Measurements from ENCODE around the gene CADPS.

DNA sequence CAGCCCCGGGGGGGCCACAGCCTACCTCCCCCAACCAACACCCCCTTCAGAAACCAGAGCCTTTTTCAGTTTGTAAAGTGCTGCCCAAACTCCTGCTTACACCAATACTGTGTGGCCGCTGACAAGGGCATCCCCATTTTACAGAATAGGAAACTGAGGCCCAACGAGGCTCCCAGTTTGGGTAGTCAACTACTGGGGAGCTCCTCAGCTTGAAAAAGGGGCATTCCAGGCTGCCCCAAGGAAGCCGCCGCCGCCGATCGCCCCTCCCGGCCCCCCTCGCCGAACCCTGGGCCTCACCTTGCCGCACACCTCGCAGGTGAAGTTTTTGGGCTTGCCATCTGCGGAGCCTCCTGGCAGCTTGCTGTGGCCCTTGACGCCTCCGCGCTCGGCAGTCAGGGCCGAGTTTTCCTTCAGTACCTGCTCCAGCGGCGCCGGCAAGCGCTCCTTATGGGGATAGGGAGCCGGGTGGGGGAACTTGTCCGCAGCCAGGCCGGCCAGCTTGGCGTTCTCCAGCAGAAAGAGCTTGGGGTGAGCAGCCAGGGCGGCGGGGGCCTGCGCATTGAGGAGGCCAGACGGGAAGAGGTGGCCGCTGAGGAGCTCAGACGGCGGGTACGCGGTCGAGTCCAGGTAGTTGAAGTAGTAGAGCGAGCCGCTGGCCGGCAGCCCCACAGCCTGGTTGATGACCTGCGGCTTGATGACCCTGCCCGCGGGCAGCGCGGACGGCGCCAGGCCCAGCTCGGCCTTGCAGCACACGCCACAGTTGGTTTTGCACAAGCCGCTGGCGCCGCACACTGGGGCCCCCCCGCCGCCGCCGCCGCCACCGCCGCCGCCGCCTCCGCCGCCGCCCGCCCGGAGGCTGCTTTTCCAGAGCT is 503.3 kb downstream of the CADPS start:
- TF ChIP-seq POLR2AphosphoS5 (IDR thresholded peaks at IDR 0.05) = no peak
- no peak for TF ChIP-seq SMC3 (conservative IDR thresholded peaks at IDR 0.05; ENCODE audit: poor library complexity)
- TF ChIP-seq, protein P1, sequence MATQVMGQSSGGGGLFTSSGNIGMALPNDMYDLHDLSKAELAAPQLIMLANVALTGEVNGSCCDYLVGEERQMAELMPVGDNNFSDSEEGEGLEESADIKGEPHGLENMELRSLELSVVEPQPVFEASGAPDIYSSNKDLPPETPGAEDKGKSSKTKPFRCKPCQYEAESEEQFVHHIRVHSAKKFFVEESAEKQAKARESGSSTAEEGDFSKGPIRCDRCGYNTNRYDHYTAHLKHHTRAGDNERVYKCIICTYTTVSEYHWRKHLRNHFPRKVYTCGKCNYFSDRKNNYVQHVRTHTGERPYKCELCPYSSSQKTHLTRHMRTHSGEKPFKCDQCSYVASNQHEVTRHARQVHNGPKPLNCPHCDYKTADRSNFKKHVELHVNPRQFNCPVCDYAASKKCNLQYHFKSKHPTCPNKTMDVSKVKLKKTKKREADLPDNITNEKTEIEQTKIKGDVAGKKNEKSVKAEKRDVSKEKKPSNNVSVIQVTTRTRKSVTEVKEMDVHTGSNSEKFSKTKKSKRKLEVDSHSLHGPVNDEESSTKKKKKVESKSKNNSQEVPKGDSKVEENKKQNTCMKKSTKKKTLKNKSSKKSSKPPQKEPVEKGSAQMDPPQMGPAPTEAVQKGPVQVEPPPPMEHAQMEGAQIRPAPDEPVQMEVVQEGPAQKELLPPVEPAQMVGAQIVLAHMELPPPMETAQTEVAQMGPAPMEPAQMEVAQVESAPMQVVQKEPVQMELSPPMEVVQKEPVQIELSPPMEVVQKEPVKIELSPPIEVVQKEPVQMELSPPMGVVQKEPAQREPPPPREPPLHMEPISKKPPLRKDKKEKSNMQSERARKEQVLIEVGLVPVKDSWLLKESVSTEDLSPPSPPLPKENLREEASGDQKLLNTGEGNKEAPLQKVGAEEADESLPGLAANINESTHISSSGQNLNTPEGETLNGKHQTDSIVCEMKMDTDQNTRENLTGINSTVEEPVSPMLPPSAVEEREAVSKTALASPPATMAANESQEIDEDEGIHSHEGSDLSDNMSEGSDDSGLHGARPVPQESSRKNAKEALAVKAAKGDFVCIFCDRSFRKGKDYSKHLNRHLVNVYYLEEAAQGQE (IDR thresholded peaks at IDR 0.05; ENCODE audit: borderline replicate concordance) = no peak

All from neural cell (in vitro differentiated cells).